SK-N-SH (cell line): Measurements from ENCODE around the gene MREG.

Experiments
- CHD2 ChIP-seq: fragments of 150-350 bp; IDR thresholded peaks from 2 replicates; pipeline ENCODE4 v1.6.1; 2018; ENCODE audit warnings: low read length; ENCODE audit not compliant: partially characterized antibody
- CTCF ChIP-seq: fragments of 200-600 bp; sonication (generic); IDR thresholded peaks from 2 replicates; pipeline ENCODE4 v1.6.1; 2017; ENCODE audit warnings: antibody characterized with exemption, mild to moderate bottlenecking, moderate library complexity
- EP300 ChIP-seq, 2 experiments: IDR thresholded peaks; 2 replicates each; pipeline versions ENCODE4 v1.4.0 to v1.6.1; 2012; ENCODE audit warnings: borderline replicate concordance in 1 of 2, low read depth in 1 of 2, low read length in 1 of 2
- FOXM1 ChIP-seq: IDR thresholded peaks from 2 replicates; pipeline ENCODE4 v1.4.0; 2012; ENCODE audit warnings: low read depth, mild to moderate bottlenecking
- GATA2 ChIP-seq: sonication (generic); formaldehyde crosslinking; IDR thresholded peaks from 2 replicates; pipeline ENCODE4 v1.5.0; 2020; ENCODE audit warnings: mild to moderate bottlenecking, missing genetic modification reagents
- JUND ChIP-seq: IDR thresholded peaks from 2 replicates; pipeline ENCODE4 v1.4.0; 2012
- MXI1 ChIP-seq: IDR thresholded peaks from 2 replicates; pipeline ENCODE4 v1.6.1; 2012; ENCODE audit warnings: mild to moderate bottlenecking, low read depth, low read length, improper control_type of control experiment
- POLR2AphosphoS5 ChIP-seq: IDR thresholded peaks from 2 replicates; pipeline ENCODE4 v1.6.1; 2012; ENCODE audit warnings: low read depth, low read length
- RAD21 ChIP-seq: IDR thresholded peaks from 2 replicates; pipeline ENCODE4 v1.6.1; 2012; ENCODE audit warnings: mild to moderate bottlenecking, low read length
- REST ChIP-seq: IDR thresholded peaks from 2 replicates; pipeline ENCODE4 v1.6.1; 2012; ENCODE audit warnings: mild to moderate bottlenecking, low read depth, low read length, moderate library complexity
- RFX5 ChIP-seq: IDR thresholded peaks from 2 replicates; pipeline ENCODE4 v1.6.1; 2012; ENCODE audit warnings: mild to moderate bottlenecking, improper control_type of control experiment, low read length
- SMC3 ChIP-seq: IDR thresholded peaks from 2 replicates; pipeline ENCODE4 v1.6.1; 2012; ENCODE audit warnings: low read depth, low read length, improper control_type of control experiment
- TEAD4 ChIP-seq: IDR thresholded peaks from 2 replicates; pipeline ENCODE4 v1.4.0; 2012; ENCODE audit warnings: mild to moderate bottlenecking, borderline replicate concordance; ENCODE audit not compliant: insufficient read depth
- ZBTB33 ChIP-seq: IDR thresholded peaks from 2 replicates; pipeline ENCODE4 v1.4.0; 2012; ENCODE audit warnings: low read depth, borderline replicate concordance

GRCh38 chr2:215984661-215985060 lies 28.7 kb downstream of the MREG start:
- no peak for TF ChIP-seq CTCF
- TF ChIP-seq RFX5 = no peak
- TF ChIP-seq JUND = no peak
- TF ChIP-seq POLR2AphosphoS5 = no peak
- no peak for TF ChIP-seq RAD21
- TF ChIP-seq TEAD4 = no peak
- TF ChIP-seq FOXM1 = no peak
- no peak for TF ChIP-seq EP300 (IDR thresholded peaks at IDR 0.05; ENCODE audit: borderline replicate concordance in 1 of 2, low read depth in 1 of 2, low read length in 1 of 2)
- TF ChIP-seq GATA2 = no peak
- TF ChIP-seq CHD2 = no peak
- no peak for TF ChIP-seq REST
- no peak for TF ChIP-seq SMC3
- TF ChIP-seq MXI1 = no peak
- TF ChIP-seq ZBTB33 = no peak
